A549 treated with AZD2906 at 1 μM for 4 hours (cell line): ENCODE measurements around the gene FMN2. TPM values are rescaled to one million over a fixed set of nuclear protein-coding genes. Genes with fewer than 3 reads are reported as not detected.

Experiments
- total RNA-seq: library from RNA; stranded (reverse); fragments of 200-300 nt; extraction: Qiagen RNA extraction; gene quantifications from 5 replicates; pipeline ENCODE4 v1.2.3, GENCODE V29; 2022

The FMN2 gene
- total RNA-seq = 3.2 to 4.4 TPM (median 3.8 TPM) in 5 replicates

GRCh38 chr1:240091614-240092300, at the start of gene FMN2:
TSS of gene FMN2 (plus strand) at chr1:240091883. CDS start at chr1:240092110, 227 bp downstream.

